Measurements from ENCODE around the gene PLA2G4D. TPM values are rescaled to one million over a fixed set of nuclear protein-coding genes. Genes with fewer than 3 reads are reported as not detected.

The PLA2G4D gene
- total RNA-seq, 3 donors from 2014 or later (not counting 1 experiment from before 2014, with no cell fraction given): not detected

GRCh38 chr15:42036112-42036905, 58.1 kb downstream of the PLA2G4D start:
- H3K27ac ChIP-seq (ENCODE audit: low read length): no peak overlapping the region
- H3K27me3 ChIP-seq (ENCODE audit: control insufficient read depth, insufficient read depth, low read length): no peaks in the 10 kb centered on the region
- H3K4me1 ChIP-seq (ENCODE audit: control insufficient read depth, insufficient read depth, low read length): peaks cover 6% of the 10 kb centered on the region
- ATAC-seq (no peak), DNase-seq (no peak)
- no peaks in the 10 kb centered on the region for H3K36me3 ChIP-seq (ENCODE audit: control insufficient read depth, insufficient read depth, low read length)
- no peaks in the 10 kb centered on the region for H3K36me3 Mint-ChIP-seq
- no peak overlapping the region for H3K4me3 Mint-ChIP-seq
- 94% methylated on average over 45 of the region's 45 CpGs for WGBS (ENCODE audit: insufficient coverage)
- no peaks in the 10 kb centered on the region for H3K9me3 Mint-ChIP-seq
- no peak overlapping the region for H3K27ac Mint-ChIP-seq
- no peak overlapping the region for H3K4me3 ChIP-seq (ENCODE audit: low read length)
- no peaks in the 10 kb centered on the region for H3K4me1 Mint-ChIP-seq
- H3K9me3 ChIP-seq (ENCODE audit: control insufficient read depth, insufficient read depth, low read length): no peaks in the 10 kb centered on the region
- intact Hi-C loops (cut with micrococcal nuclease): no loop called here
- no peak for TF ChIP-seq CTCF (IDR thresholded peaks at IDR 0.05)
- H3K27me3 Mint-ChIP-seq (ENCODE audit: low read depth in 2 of 2): peaks cover 3 to 5% of the 10 kb centered on the region in 2 donors

- 39% methylated on average over 3 of the region's 3 CpGs for WGBS (ENCODE audit: insufficient coverage)
- no peak for ATAC-seq
- H3K4me3 Mint-ChIP-seq: no peak overlapping the region
Observed at GRCh38 chr15:42035435-42035761, 59.0 kb downstream of the PLA2G4D start.

DNA sequence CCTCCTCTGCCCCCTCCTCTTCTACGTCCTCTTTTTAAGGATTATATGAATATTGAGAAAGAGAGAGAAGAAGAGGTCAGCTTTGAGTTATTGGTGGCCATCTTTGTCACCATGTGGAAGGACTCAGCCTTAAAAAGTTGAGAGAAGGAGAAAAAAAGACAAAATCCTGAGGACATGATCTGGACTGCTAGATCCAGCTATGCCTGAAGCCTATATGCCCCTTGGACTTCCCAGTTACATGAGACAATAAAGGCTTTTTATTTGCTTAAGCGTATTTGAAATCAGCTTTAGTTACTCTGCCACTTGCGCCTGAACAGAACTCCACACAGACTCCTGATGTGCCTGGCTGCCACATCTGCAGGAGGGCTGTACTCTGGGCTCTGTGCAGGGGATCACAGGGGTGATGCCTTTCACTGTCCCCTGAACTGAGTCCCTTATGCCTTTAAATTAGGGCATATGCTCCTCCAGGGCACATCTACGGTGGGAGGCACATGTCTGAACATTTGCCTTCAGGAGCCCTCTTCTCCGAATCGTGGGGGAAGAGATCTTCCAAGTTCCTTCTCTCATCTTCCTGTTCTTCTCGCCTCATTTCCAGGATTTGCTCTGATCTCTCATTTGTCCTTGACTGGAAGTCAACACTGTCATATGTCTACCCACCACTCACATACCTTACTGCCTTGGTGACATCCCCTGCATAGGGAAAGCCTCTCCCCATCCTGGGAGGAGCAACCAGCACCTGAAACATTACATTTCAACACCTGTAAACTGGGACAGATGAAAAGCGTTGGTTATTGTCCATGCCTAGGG, 59.5 kb downstream of the PLA2G4D start:
- intact Hi-C loops (cut with micrococcal nuclease): no loop called here
- H3K9me3 ChIP-seq (ENCODE audit: control insufficient read depth, insufficient read depth, low read length): no peaks in the 10 kb centered on the region
- no peak for DNase-seq
- H3K4me1 ChIP-seq (ENCODE audit: control insufficient read depth, insufficient read depth, low read length): peaks cover 6% of the 10 kb centered on the region
- no peaks in the 10 kb centered on the region for H3K36me3 ChIP-seq (ENCODE audit: control insufficient read depth, insufficient read depth, low read length)
- no peak for ATAC-seq
- H3K4me3 Mint-ChIP-seq: no peak overlapping the region
- no peak overlapping the region for H3K4me3 ChIP-seq (ENCODE audit: low read length)
- peaks cover 0 to 6% of the 10 kb centered on the region in 2 donors for H3K27me3 Mint-ChIP-seq (ENCODE audit: low read depth in 2 of 2)
- TF ChIP-seq CTCF (IDR thresholded peaks at IDR 0.05): no peak
- no peaks in the 10 kb centered on the region for H3K9me3 Mint-ChIP-seq
- H3K27ac Mint-ChIP-seq: no peak overlapping the region
- H3K36me3 Mint-ChIP-seq: no peaks in the 10 kb centered on the region
- no peaks in the 10 kb centered on the region for H3K4me1 Mint-ChIP-seq
- WGBS (ENCODE audit: insufficient coverage): 83% methylated on average over 7 of the region's 8 CpGs
- no peaks in the 10 kb centered on the region for H3K27me3 ChIP-seq (ENCODE audit: control insufficient read depth, insufficient read depth, low read length)
- no peak overlapping the region for H3K27ac ChIP-seq (ENCODE audit: low read length)

More at GRCh38 chr15:42035435-42035761, 59.0 kb downstream of the PLA2G4D start:
- Mint-ChIP-seq H3K9me3 (no peaks in the 10 kb centered on the region), H3K36me3 (no peaks in the 10 kb centered on the region), H3K4me1 (no peaks in the 10 kb centered on the region), H3K27ac (no peak overlapping the region), H3K27me3 (ENCODE audit: low read depth in 2 of 2) (peaks cover 0 to 5% of the 10 kb centered on the region in 2 donors)
- H3K4me1 ChIP-seq (ENCODE audit: control insufficient read depth, insufficient read depth, low read length): peaks cover 6% of the 10 kb centered on the region
- no peak for TF ChIP-seq CTCF (IDR thresholded peaks at IDR 0.05)
- no peak overlapping the region for H3K4me3 ChIP-seq (ENCODE audit: low read length)
- intact Hi-C loops (cut with micrococcal nuclease): no loop called here
- no peaks in the 10 kb centered on the region for H3K9me3 ChIP-seq (ENCODE audit: control insufficient read depth, insufficient read depth, low read length)
- H3K27ac ChIP-seq (ENCODE audit: low read length): no peak overlapping the region
- no peaks in the 10 kb centered on the region for H3K27me3 ChIP-seq (ENCODE audit: control insufficient read depth, insufficient read depth, low read length)
- DNase-seq: no peak
- no peaks in the 10 kb centered on the region for H3K36me3 ChIP-seq (ENCODE audit: control insufficient read depth, insufficient read depth, low read length)

Measured in natural killer cell (primary cell).